WERI-Rb-1 (cell line): ENCODE results near the gene IL17F.
A peak's percentile ranks its signal among the peaks of the same experiment; 100 is the strongest.

Source experiments
- DNase-seq: peaks from one replicate; pipeline ENCODE4 v3.0.0-alpha.2; 2020
- H3K27ac ChIP-seq: fragments of 250-450 bp; sonication (Bioruptor Pico); 2 replicates; pipeline ENCODE4 v1.5.1; 2020; ENCODE audit warnings: mild to moderate bottlenecking, moderate library complexity
- H3K27me3 ChIP-seq: fragments of 250-450 bp; sonication (Bioruptor Pico); 2 replicates; pipeline ENCODE4 v1.5.1; 2021; ENCODE audit warnings: mild to moderate bottlenecking, low read depth, moderate library complexity; ENCODE audit not compliant: insufficient read depth, severe bottlenecking
- H3K36me3 ChIP-seq: fragments of 250-450 bp; sonication (Bioruptor Pico); 2 replicates; pipeline ENCODE4 v1.5.1; 2020; ENCODE audit warnings: mild to moderate bottlenecking, moderate library complexity
- H3K4me3 ChIP-seq: 2 replicates; pipeline ENCODE4 v1.5.1; 2011; ENCODE audit warnings: low read depth, mild to moderate bottlenecking, control low read depth, low read length
- H3K9me3 ChIP-seq: fragments of 250-450 bp; sonication (Bioruptor Pico); 2 replicates; pipeline ENCODE4 v1.5.1; 2021; ENCODE audit warnings: mild to moderate bottlenecking, moderate library complexity; ENCODE audit not compliant: severe bottlenecking
- TF ChIP-seq, protein P1 (sequence below): IDR thresholded peaks from 2 replicates; pipeline ENCODE4 v1.5.1; 2011; ENCODE audit warnings: low read depth, mild to moderate bottlenecking, control low read depth, inconsistent platforms, low read length

Gene IL17F

DNA sequence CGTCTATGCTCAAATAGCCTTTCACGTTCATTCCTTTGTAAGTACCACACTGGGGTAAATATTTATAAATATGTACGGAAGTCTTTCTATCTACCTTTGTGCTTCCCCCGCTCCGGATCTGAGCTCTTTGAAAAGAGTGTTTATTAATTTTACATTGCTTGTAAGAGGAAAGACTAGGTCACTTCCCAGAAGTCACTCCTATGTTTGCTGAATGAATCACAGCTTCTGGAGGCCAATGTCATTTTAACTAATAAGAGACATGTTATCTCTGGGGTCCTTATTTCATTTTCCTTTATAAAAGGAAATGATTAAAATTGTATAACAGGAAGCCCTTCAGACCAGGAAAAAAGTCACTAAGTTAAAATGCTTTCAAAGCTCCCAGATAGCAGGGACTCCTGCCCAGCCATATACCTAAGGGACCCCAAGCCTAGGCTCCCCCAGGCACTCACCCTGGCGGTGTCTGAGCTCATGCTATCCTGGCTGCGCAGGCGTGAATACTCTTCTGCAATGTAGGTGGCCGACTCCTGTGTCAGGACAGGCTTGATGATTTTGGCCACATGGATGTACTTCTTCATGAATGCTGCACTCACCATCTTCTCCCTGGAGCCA is 27.7 kb upstream of the IL17F start:
- Histone ChIP-seq H3K4me3 (no peak overlapping the region), H3K9me3 (no peaks in the 10 kb centered on the region), H3K27me3 (no peaks in the 10 kb centered on the region), H3K36me3 (peaks cover 99% of the 10 kb centered on the region), H3K27ac (no peak overlapping the region)
- DNase-seq: no peak
- TF ChIP-seq, protein P1, sequence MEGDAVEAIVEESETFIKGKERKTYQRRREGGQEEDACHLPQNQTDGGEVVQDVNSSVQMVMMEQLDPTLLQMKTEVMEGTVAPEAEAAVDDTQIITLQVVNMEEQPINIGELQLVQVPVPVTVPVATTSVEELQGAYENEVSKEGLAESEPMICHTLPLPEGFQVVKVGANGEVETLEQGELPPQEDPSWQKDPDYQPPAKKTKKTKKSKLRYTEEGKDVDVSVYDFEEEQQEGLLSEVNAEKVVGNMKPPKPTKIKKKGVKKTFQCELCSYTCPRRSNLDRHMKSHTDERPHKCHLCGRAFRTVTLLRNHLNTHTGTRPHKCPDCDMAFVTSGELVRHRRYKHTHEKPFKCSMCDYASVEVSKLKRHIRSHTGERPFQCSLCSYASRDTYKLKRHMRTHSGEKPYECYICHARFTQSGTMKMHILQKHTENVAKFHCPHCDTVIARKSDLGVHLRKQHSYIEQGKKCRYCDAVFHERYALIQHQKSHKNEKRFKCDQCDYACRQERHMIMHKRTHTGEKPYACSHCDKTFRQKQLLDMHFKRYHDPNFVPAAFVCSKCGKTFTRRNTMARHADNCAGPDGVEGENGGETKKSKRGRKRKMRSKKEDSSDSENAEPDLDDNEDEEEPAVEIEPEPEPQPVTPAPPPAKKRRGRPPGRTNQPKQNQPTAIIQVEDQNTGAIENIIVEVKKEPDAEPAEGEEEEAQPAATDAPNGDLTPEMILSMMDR: no peak

DNA sequence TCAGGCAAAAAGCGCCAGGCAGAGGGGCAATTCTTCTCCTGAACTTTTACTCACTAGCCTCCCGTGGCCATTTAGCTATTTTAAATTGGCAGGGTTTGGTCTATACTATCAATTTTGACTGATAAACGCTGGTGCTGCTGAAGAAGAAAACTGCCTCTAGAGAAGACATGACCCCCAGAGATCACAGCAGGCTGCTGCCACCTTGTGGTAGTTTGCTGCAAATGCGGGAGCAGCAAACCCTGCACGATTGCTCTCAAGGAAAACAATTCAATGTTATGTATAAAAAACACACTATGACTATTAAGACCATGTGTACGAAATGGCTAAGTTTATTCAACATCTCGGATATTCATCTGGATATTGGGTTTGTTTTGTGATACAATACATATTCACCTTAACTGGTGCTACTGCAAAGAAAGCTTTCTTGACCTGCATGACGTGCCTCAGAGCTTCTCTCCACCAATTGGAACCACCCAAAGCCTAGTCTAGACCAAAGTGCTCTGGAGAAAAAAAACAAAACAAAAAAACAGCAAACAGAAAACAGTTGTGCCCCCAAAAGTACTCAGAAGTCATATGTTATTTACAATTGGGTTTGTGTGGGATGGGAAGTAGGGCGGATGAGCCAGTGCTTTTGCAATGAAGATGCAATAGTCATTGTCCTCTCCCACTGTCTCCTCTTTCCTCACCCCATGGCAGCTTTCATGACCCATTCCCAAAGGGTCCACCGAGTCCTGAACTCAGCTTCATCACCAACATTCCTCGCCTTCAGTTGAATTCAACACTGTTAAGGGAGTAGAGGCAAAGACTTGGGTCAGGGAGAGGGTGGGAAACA is 19.6 kb upstream of the IL17F start:
- TF ChIP-seq, protein P1: peak; percentile 96
- no peak overlapping the region for H3K27ac ChIP-seq
- H3K9me3 ChIP-seq: no peaks in the 10 kb centered on the region
- no peak overlapping the region for H3K4me3 ChIP-seq
- H3K27me3 ChIP-seq: no peaks in the 10 kb centered on the region
- DNase-seq: peak; percentile 76
- H3K36me3 ChIP-seq: peaks cover 87% of the 10 kb centered on the region

DNA sequence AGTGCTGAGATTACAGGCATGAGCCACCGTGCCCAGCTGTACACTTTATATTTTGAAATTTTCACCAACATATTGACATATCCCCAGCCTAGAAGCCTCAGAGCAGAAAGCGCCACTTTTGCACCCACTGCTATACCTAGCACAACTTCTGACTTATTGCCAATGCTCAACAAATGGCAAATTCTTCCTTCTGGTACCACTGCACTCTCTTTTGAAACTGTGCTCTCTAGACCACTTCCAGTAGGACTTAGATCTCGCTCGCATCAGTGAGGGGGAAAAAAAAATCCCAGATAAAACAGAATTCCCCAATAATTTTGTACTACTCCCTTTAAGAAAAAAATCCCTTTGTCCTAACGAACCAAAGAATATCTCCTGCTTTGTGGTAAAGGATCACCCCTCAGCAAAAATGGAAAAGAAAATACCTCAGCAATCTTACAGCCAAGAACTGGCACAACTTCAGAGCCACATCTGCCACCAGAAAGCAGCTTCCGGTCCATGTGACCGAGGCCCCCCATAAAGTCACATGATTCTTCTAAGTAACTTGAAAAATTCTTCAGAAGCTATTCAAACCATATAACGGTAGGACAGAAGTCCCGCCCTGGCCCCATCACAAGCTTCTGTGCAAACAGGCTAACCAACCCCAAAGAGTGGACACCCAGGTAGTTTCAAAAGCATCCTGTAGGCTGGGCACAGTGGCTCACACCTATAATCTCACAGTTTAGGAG is 18.5 kb upstream of the IL17F start:
- TF ChIP-seq, protein P1: no peak
- H3K4me3 ChIP-seq: no peak overlapping the region
- H3K36me3 ChIP-seq: peaks cover 75% of the 10 kb centered on the region
- H3K27me3 ChIP-seq: no peaks in the 10 kb centered on the region
- DNase-seq: no peak
- no peak overlapping the region for H3K27ac ChIP-seq
- no peaks in the 10 kb centered on the region for H3K9me3 ChIP-seq

DNA sequence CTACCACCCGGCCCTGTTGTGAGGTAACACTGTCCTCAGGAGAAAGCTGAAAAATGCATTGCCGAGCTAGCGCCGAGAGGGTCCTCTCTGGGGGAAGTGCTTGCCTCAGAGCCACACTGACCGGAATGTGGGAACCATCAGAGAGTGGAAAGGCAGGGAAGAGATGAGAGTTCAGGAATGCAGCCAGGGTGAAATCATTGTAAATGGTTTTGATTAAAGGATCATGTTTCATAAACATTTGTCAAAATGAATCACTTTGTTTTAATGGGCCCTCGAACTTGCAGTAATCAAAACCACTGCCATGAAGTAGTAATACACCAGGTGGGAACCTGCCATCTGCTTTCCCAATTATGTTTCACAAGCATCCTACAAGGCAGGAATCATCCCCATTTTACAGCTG is 16.9 kb upstream of the IL17F start:
- no peak overlapping the region for H3K4me3 ChIP-seq
- TF ChIP-seq, protein P1: no peak
- DNase-seq: no peak
- peaks cover under 1% of the 10 kb centered on the region for H3K9me3 ChIP-seq
- H3K27ac ChIP-seq: no peak overlapping the region
- peaks cover 61% of the 10 kb centered on the region for H3K36me3 ChIP-seq
- H3K27me3 ChIP-seq: no peaks in the 10 kb centered on the region

DNA sequence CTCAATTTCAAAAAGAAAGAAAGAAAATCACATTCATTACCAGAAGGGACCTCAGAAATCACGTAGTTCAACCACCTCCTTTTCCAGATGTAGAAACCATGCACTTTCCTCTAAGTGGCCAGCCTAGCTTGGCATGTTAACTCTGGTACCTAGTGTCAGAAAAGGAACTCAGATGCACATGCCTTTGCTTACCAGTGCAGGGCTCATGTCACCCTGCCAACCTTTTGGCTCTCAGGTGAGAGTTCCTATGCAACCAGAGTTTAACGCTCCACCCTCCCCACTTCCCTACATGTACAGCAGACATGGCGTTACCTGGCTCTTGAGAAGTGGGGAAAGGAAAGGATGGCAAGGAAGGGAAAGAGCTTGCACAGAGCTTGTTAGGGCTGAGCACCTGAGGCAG is 16.3 kb upstream of the IL17F start:
- H3K4me3 ChIP-seq: no peak overlapping the region
- peaks cover 6% of the 10 kb centered on the region for H3K9me3 ChIP-seq
- peaks cover 55% of the 10 kb centered on the region for H3K36me3 ChIP-seq
- no peak overlapping the region for H3K27ac ChIP-seq
- DNase-seq: no peak
- TF ChIP-seq, protein P1: no peak
- H3K27me3 ChIP-seq: no peaks in the 10 kb centered on the region
